SK-N-SH (cell line): ENCODE measurements around the gene IL1R1. TPM values are rescaled to one million over a fixed set of nuclear protein-coding genes. Genes with fewer than 3 reads are reported as not detected.

Source experiments
- CTCF ChIA-PET: fragments of 300-600, 350-600 bp; formaldehyde crosslinking; extraction: SDS; loops from one replicate; lab custom pipeline; 2021; lab: Yijun Ruan, JAX
- POLR2A ChIA-PET: fragments of 350-600 bp; sonication (Branson Sonifier 250); formaldehyde crosslinking; extraction: SDS; loops from one replicate; lab custom pipeline; 2020; ENCODE audit warnings: antibody characterized with exemption, inconsistent platforms; lab: Yijun Ruan, JAX
- DNase-seq: peaks from one replicate; pipeline ENCODE4 v3.0.0; 2012
- H2AFZ ChIP-seq: fragments of 200-600 bp; sonication (generic); 2 replicates; pipeline ENCODE4 v1.8.1; 2016; ENCODE audit warnings: antibody characterized with exemption, mild to moderate bottlenecking, low read depth
- H3F3A ChIP-seq: fragments of 200-600 bp; sonication (generic); replicated peaks from 2 replicates; pipeline ENCODE3; 2016; ENCODE audit warnings: antibody characterized with exemption, mild to moderate bottlenecking; ENCODE audit not compliant: insufficient read depth
- H3K27ac ChIP-seq, 2 experiments: fragments of 200-500 bp in 1 of 2; fragments of 200-600 bp in 1 of 2; sonication (Bioruptor generic) in 1 of 2; sonication (generic), shearing (Covaris generic) in 1 of 2; 2 replicates each; pipeline versions ENCODE4 v1.5.1 to v1.6.1; 2014 to 2016; ENCODE audit warnings: low read depth in 2 of 2, inconsistent platforms in 1 of 2, low read length in 1 of 2, mild to moderate bottlenecking in 1 of 2, mixed read lengths in 1 of 2
- H3K27me3 ChIP-seq: fragments of 200-600 bp; sonication (generic), shearing (Covaris generic); 2 replicates; pipeline ENCODE4 v1.6.1; 2016; ENCODE audit warnings: mixed run types; ENCODE audit not compliant: insufficient read depth
- H3K36me3 ChIP-seq, 2 experiments: fragments of 200-500 bp in 1 of 2; fragments of 200-600 bp in 1 of 2; sonication (Bioruptor generic) in 1 of 2; sonication (generic) in 1 of 2; replicated peaks in 1 of 2; 2 replicates each; pipeline versions ENCODE3 to v1.5.1; 2014 to 2016; ENCODE audit warnings: low read length in 1 of 2, mild to moderate bottlenecking in 1 of 2; ENCODE audit not compliant: insufficient read depth in 2 of 2, control insufficient read depth in 1 of 2
- H3K4me1 ChIP-seq, 2 experiments: fragments of 200-500 bp in 1 of 2; fragments of 200-600 bp in 1 of 2; sonication (Bioruptor generic) in 1 of 2; sonication (generic), shearing (Covaris generic) in 1 of 2; 2 replicates each; pipeline versions ENCODE4 v1.5.1 to v1.6.1; 2014 to 2016; ENCODE audit warnings: low read depth in 1 of 2, low read length in 1 of 2, mixed run types in 1 of 2; ENCODE audit not compliant: insufficient read depth in 2 of 2, control insufficient read depth in 1 of 2
- H3K4me2 ChIP-seq: fragments of 200-600 bp; sonication (generic), shearing (Covaris generic); 2 replicates; pipeline ENCODE4 v1.6.1; 2017; ENCODE audit warnings: mixed run types
- H3K4me3 ChIP-seq, 2 experiments: fragments of 200-500 bp in 1 of 2; fragments of 200-600 bp in 1 of 2; sonication (Bioruptor generic) in 1 of 2; sonication (generic), shearing (Covaris generic) in 1 of 2; 2 replicates each; pipeline versions ENCODE4 v1.5.1 to v1.8.1; 2014 to 2016; ENCODE audit warnings: low read depth in 2 of 2, inconsistent platforms in 1 of 2, low read length in 1 of 2, mild to moderate bottlenecking in 1 of 2, mixed read lengths in 1 of 2, moderate library complexity in 1 of 2
- H3K79me2 ChIP-seq: fragments of 200-600 bp; sonication (generic); 2 replicates; pipeline ENCODE4 v1.8.1; 2017; ENCODE audit warnings: mild to moderate bottlenecking; ENCODE audit not compliant: insufficient read depth
- H3K9ac ChIP-seq: fragments of 200-600 bp; sonication (generic); 2 replicates; pipeline ENCODE4 v1.6.1; 2017; ENCODE audit warnings: mixed run types
- H3K9me2 ChIP-seq: fragments of 200-600 bp; sonication (generic); 2 replicates; pipeline ENCODE4 v1.6.1; 2017; ENCODE audit warnings: mixed run types
- H3K9me3 ChIP-seq: fragments of 200-600 bp; sonication (generic); 2 replicates; pipeline ENCODE4 v1.6.1; 2017; ENCODE audit warnings: mixed run types, mild to moderate bottlenecking, moderate library complexity
- H4K20me1 ChIP-seq: fragments of 200-600 bp; sonication (generic); 2 replicates; pipeline ENCODE4 v1.6.1; 2017; ENCODE audit warnings: mild to moderate bottlenecking, mixed run types; ENCODE audit not compliant: insufficient read depth
- CHD2 ChIP-seq: fragments of 150-350 bp; IDR thresholded peaks from 2 replicates; pipeline ENCODE4 v1.6.1; 2018; ENCODE audit warnings: low read length; ENCODE audit not compliant: partially characterized antibody
- CTCF ChIP-seq: fragments of 200-600 bp; sonication (generic); IDR thresholded peaks from 2 replicates; pipeline ENCODE4 v1.6.1; 2017; ENCODE audit warnings: antibody characterized with exemption, mild to moderate bottlenecking, moderate library complexity
- EZH2phosphoT487 ChIP-seq: fragments of 200-600 bp; sonication (generic); IDR thresholded peaks from 2 replicates; pipeline ENCODE4 v1.6.1; 2017; ENCODE audit warnings: low read depth, mixed run types, mild to moderate bottlenecking, antibody characterized with exemption, moderate library complexity, borderline replicate concordance
- GABPA ChIP-seq: IDR thresholded peaks from 2 replicates; pipeline ENCODE4 v1.4.0; 2012; ENCODE audit warnings: low read depth, mild to moderate bottlenecking
- GATA2 ChIP-seq: sonication (generic); formaldehyde crosslinking; IDR thresholded peaks from 2 replicates; pipeline ENCODE4 v1.5.0; 2020; ENCODE audit warnings: mild to moderate bottlenecking, missing genetic modification reagents
- IRF3 ChIP-seq: fragments of 150-350 bp; IDR thresholded peaks from 2 replicates; pipeline ENCODE4 v1.6.1; 2016; ENCODE audit warnings: mild to moderate bottlenecking, low read depth, low read length
- JUND ChIP-seq: IDR thresholded peaks from 2 replicates; pipeline ENCODE4 v1.4.0; 2012
- MXI1 ChIP-seq: IDR thresholded peaks from 2 replicates; pipeline ENCODE4 v1.6.1; 2012; ENCODE audit warnings: mild to moderate bottlenecking, low read depth, low read length, improper control_type of control experiment
- NFIC ChIP-seq: IDR thresholded peaks from 2 replicates; pipeline ENCODE4 v1.4.0; 2012; ENCODE audit warnings: borderline replicate concordance
- POLR2AphosphoS5 ChIP-seq: IDR thresholded peaks from 2 replicates; pipeline ENCODE4 v1.6.1; 2012; ENCODE audit warnings: low read depth, low read length
- RAD21 ChIP-seq: IDR thresholded peaks from 2 replicates; pipeline ENCODE4 v1.6.1; 2012; ENCODE audit warnings: mild to moderate bottlenecking, low read length
- RCOR1 ChIP-seq: fragments of 150-350 bp; IDR thresholded peaks from 2 replicates; pipeline ENCODE4 v1.6.1; 2017; ENCODE audit warnings: antibody characterized with exemption, low read length
- RFX5 ChIP-seq: IDR thresholded peaks from 2 replicates; pipeline ENCODE4 v1.6.1; 2012; ENCODE audit warnings: mild to moderate bottlenecking, improper control_type of control experiment, low read length
- RXRA ChIP-seq: IDR thresholded peaks from 2 replicates; pipeline ENCODE4 v1.4.0; 2012; ENCODE audit warnings: low read depth, mild to moderate bottlenecking, borderline replicate concordance
- SMC3 ChIP-seq: IDR thresholded peaks from 2 replicates; pipeline ENCODE4 v1.6.1; 2012; ENCODE audit warnings: low read depth, low read length, improper control_type of control experiment
- TCF12 ChIP-seq: IDR thresholded peaks from 2 replicates; pipeline ENCODE4 v1.4.0; 2012
- TEAD4 ChIP-seq: IDR thresholded peaks from 2 replicates; pipeline ENCODE4 v1.4.0; 2012; ENCODE audit warnings: mild to moderate bottlenecking, borderline replicate concordance; ENCODE audit not compliant: insufficient read depth
- USF2 ChIP-seq: fragments of 150-350 bp; IDR thresholded peaks from 2 replicates; pipeline ENCODE4 v1.6.1; 2017; ENCODE audit warnings: antibody characterized with exemption, low read length, low read depth, borderline replicate concordance
- WGBS: methylation state at CpG from one replicate; pipeline ENCODE4 v1.1.6; 2017; ENCODE audit warnings: low lambda C conversion rate; 5-methylcytosine and 5-hydroxymethylcytosine counted together
- polyA plus RNA-seq, 3 experiments: library from polyadenylated mRNA; depleted of rRNA; stranded (reverse); fragments of >200 nt; gene quantifications; 2 replicates each; pipeline ENCODE4 v1.2.3, GENCODE V29; 2012
- TF ChIP-seq, protein P1 (sequence below): IDR thresholded peaks from 2 replicates; pipeline ENCODE4 v1.4.0; 2012; ENCODE audit warnings: low read depth
- TF ChIP-seq, protein P2 (sequence below): IDR thresholded peaks from 2 replicates; pipeline ENCODE4 v1.4.0; 2012; ENCODE audit warnings: low read depth, borderline replicate concordance

The IL1R1 gene
- polyA plus RNA-seq, 1 of the 3 experiments (the other 2 are of a cell fraction): 13.3 TPM

DNA sequence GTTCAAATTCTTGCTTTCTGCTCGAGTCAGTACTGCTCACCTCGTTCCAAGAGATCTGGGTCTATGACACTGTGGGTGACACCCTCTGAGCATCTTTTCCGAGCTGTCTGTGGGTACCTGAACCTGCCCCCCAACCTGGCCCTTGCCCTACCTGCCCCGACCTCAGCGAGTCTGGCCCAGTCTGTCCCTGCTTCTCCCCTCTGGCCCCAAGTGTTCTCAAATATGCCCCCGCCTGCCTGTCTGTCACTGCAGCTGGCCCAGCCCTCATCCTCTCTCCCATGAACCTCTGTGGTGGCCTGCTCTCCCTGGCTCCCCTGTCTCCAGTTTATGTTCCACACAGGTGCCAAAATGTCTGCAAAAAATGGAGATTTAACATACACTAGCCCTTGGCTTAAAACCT is 11.8 kb downstream of the IL1R1 start:
- Histone ChIP-seq H3K36me3 (peaks cover 0 to 8% of the 10 kb centered on the region in 2 experiments), H3K9me3 (no peaks in the 10 kb centered on the region), H3K4me2 (no peak overlapping the region), H3K27ac (no peak overlapping the region), H3K4me3 (no peak overlapping the region), H3F3A (no peaks in the 10 kb centered on the region), H3K27me3 (no peaks in the 10 kb centered on the region), H3K9me2 (no peaks in the 10 kb centered on the region), H3K79me2 (no peaks in the 10 kb centered on the region), H2AFZ (no peak overlapping the region)
- ChIA-PET POLR2A (no interaction called here), CTCF (interaction anchor here (1.4 to 1.5 kb wide), 2 partner anchors 9 to 134 kb away, joined by 3 to 7 read pairs; no protein-coding TSS in a partner anchor)
- 47% methylated on average over 6 of the region's 6 CpGs for WGBS
- no peak for TF ChIP-seq TEAD4
- TF ChIP-seq RAD21: no peak
- TF ChIP-seq GATA2 (CRISPR knock-in tag): no peak
- no peak for TF ChIP-seq GABPA
- TF ChIP-seq EZH2phosphoT487: no peak
- TF ChIP-seq POLR2AphosphoS5: no peak
- no peak for TF ChIP-seq CTCF
- TF ChIP-seq RXRA: no peak
- no peak for TF ChIP-seq TCF12
- TF ChIP-seq RFX5: no peak
- TF ChIP-seq IRF3: no peak
- no peak for TF ChIP-seq RCOR1
- no peak for TF ChIP-seq CHD2
- no peak for TF ChIP-seq USF2
- no peak for TF ChIP-seq MXI1
- TF ChIP-seq, protein P1, sequence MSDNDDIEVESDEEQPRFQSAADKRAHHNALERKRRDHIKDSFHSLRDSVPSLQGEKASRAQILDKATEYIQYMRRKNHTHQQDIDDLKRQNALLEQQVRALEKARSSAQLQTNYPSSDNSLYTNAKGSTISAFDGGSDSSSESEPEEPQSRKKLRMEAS: no peak
- no peak for TF ChIP-seq NFIC
- TF ChIP-seq, protein P2, sequence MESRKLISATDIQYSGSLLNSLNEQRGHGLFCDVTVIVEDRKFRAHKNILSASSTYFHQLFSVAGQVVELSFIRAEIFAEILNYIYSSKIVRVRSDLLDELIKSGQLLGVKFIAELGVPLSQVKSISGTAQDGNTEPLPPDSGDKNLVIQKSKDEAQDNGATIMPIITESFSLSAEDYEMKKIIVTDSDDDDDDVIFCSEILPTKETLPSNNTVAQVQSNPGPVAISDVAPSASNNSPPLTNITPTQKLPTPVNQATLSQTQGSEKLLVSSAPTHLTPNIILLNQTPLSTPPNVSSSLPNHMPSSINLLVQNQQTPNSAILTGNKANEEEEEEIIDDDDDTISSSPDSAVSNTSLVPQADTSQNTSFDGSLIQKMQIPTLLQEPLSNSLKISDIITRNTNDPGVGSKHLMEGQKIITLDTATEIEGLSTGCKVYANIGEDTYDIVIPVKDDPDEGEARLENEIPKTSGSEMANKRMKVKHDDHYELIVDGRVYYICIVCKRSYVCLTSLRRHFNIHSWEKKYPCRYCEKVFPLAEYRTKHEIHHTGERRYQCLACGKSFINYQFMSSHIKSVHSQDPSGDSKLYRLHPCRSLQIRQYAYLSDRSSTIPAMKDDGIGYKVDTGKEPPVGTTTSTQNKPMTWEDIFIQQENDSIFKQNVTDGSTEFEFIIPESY: no peak
- TF ChIP-seq JUND: no peak
- no peak for TF ChIP-seq SMC3
- TF ChIP-seq, all 33 proteins: peak for 0
- Histone ChIP-seq H3K4me1 (no peaks in the 10 kb centered on the region), H3K9ac (no peak overlapping the region), H4K20me1 (no peaks in the 10 kb centered on the region)
- no peak for DNase-seq
